GM19238 (cell line): ENCODE data around the gene PKHD1.
"Not testable (repeated sequence)": the region's sequence is repeated elsewhere in the genome, so short reads cannot be mapped to it uniquely, and the experiment has no call there.

ENCODE experiments used
- DNase-seq: peaks from one replicate; pipeline ENCODE4 v3.0.0; 2011; ENCODE audit warnings: low spot score; ENCODE audit not compliant: insufficient read length

The PKHD1 gene

DNA sequence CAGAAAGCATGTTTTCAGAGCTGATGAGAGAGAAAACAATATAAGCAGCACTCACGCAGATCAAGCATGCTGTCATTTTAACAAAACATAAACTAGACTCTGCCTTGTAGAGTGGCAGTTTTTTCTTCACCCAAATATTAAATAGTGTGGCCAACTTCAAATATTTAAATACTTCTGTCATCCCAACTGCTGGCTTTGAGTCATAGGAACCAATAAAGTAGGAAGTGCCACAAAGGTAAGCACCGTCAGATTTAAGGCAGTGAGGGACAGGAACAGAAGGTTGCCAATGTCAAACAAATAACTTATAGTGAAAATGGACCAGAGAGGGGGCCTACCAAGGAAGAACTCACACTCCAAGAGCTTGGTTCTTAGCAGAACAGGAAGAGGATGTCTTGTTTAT is 222.2 kb downstream of the PKHD1 start:
- no peak for DNase-seq

GRCh38 chr6:51857134-51857533 is 230.3 kb downstream of the PKHD1 start:
- no peak for DNase-seq

DNA sequence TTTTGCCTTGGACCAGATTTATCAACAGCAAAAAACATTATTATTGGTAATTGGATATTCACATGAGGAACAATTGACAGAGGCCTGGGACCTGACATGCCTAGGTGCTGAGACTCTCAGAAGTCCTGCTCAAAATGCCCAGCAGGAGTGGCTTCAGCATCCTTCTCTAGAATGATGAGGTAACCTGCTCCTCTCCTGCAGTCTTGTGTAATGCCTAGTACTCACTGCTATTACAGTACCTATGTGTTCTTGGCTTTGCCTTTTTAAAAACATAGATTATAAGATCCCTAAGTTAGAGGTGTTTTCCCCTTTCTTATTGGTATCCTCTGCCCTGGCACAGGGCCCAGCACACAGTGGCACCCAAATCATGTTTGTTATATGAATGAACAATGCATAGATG is 230.9 kb downstream of the PKHD1 start:
- no peak for DNase-seq

- peak; percentile 23 for DNase-seq
Measured at GRCh38 chr6:51855310-51856082, 231.9 kb downstream of the PKHD1 start.

GRCh38 chr6:51854876-51855275 is 232.5 kb downstream of the PKHD1 start:
- DNase-seq, result no peak

DNA sequence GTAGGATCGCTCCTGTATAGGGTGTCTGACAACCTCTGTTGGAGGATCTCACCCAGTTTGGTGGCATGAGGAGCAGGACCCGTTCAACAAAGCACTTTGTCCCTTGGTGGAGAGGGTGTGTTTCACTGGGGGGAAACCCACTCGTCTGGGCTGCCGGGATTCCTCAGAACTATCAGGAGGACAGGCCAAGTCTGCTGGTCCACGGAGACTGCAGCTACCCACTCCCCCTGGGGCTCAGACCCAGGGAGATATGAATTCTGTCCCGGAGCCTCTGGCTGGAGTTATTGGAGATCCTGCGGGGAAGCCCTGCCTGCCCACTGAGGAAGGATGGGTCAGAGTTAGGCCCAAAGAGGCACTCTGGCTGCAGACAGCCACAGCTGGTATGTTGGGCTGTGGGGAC is 233.1 kb downstream of the PKHD1 start:
- DNase-seq, result no peak

DNA sequence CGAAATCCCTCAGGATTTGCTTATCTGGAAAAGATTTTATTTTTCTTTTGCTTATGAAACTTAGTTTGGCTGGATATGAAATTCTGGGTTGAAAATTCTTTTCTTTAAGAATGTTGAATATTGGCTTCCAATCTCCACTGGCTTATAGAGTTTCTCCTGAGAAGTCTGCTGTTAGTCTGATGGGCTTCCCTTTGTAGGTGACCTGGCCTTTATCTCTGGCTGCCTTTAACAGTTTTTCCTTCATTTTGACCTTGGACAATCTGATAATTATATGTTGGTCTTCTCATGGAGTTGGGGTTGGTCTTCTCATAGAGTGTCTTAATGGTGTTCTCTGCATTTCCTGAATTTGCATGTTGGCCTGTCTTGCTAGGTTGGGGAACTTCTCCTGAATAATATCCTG is 234.3 kb downstream of the PKHD1 start:
- not testable (repeated sequence) for DNase-seq

GRCh38 chr6:51846531-51846930 is 240.9 kb downstream of the PKHD1 start:
- no peak for DNase-seq

DNA sequence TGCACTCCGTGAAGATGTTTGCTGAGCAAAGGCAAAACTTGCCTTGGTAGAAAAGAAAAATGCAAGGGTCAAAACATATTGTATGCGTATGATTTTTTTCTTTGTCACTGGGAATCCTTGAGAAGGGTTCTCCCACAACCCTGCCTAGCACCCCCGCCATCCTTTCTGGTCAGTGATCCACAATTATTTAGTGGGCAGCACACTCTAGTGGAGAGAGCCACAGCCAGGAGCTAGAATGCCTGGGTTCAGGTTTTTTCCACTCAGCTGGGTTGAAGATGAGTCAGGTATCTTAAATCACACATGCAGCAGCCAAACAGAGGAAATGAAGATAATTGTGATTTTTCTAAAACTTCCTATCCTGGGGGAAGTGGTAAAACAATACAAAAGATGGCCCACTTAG is 243.1 kb downstream of the PKHD1 start:
- DNase-seq, result no peak

DNA sequence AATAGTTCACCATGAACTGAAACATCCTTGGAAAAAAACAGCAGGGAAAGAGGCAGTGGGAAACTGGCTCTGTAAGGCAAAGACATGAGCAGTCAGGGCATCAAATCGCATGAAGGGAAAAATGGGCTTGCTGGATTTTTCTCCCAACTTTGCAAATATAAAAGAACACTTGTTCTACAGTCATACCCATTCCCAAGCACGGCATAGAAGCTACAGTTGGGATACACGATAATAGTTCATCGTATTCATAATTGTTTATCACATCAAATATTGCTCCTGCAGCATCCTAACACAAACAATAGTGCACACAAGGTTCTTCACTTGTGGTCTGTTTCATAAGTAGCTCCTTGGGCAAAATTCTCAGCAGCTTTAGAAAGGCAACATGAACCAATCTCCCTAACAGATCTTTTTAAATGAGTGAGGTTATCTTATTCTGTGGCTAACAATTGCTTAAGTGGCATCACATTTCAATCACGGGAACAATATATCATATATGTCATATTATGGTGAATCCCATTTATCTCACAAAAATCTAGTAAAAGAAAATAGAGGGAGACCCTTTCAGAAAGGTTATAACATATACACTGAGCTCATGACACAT is 243.9 kb downstream of the PKHD1 start:
- DNase-seq, result no peak

DNA sequence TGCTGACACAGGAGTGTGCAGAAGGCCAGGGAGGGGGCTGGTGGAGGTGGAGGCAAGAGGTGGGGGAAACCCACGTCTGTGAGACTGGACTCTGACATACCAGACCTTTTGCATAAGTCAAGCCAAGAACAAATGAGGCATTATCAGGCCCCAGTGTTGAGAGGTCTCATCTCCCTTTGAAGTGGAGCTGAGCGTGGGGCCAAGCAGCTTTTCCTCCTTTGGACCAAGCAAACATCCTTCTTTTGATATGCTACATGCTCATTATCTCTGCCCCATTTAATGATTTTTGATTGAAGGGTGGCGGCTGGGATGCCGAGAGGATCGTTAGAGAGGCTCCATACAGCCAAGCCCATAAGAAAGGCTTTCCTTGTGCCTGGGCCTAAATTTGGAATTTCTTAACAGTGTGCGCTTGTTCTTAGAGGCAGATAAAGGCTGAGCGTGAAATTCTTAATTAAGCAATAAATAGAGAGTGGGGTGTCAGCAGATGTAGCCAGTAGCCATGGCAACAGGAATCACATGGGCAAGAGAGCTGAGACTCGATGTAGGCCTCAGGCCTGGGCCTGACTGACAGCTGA is 244.5 kb downstream of the PKHD1 start:
- DNase-seq, result no peak

DNA sequence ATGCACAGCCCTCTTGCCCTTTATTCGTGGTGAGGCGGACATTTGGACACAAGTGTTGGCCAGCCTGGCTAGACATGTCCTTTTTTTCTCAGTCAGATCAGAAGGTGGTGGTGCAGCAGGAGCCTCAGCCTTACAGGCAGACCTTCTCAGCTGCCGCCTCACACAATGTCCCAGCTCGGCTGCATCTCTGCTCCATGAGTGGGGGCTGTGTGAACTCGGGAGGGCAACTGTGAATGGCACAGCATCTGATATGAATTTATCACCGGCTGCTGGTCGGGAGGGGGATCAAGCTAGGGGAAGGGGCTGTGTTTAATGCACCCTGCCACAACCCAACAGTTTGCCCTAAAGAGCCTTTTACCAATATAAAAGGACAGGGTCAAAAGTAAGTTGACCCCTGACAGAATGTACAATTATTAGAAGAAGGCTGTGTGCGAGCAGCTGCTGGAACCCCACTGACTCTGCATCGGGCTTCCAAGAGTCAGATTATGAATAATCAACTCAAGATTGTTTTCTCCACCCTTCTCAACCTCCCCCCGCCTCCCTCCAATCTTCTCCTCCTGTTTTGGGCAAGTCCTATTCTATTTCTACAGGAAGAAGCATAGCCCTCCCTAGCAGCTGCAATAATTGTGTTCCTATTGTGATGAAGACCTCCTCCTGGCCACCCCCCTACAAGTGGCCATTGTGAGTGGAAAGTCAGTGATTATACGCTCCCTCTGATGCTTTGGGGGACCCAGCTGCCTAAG is 245.2 kb downstream of the PKHD1 start:
- DNase-seq, result no peak

DNA sequence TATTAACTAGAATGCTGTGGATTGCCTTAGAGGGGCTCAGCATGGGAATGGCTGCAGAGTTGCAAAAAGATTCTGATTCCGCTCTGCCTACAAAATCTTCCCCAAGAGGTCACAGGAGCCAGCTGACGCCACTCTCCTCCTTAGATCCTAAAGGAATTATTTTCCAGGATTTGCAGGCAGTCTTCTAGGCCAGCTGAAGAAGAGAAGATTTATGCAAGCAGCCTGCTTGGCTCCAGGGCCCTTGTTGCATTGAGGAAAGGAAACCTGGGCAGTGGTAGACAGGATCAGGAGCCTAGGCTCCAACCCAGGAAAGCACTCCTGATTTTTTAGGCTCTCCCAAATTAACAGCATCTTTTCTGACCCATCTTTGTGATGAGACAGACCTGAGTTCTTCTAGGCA is 245.8 kb downstream of the PKHD1 start:
- DNase-seq, result no peak

GRCh38 chr6:51839726-51840374 is 247.6 kb downstream of the PKHD1 start:
- no peak for DNase-seq

DNA sequence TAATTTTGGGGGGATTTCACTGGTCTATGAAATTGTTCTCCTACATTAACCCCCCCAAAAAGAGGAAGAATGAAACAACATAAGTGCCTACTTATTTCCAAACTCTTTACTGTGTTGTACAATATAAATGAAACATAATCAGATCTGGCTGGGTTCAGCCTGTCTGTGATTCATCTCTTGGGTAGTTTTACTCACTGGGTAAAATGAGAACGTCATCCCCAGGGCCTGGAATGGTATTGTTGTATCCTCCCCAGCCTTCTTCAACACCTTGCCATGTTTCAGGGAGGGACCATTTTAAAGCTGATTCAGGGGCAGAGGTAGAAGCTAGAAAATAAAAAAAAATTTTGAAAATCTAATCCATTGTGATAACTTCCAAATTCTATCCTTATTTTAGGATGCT is 256.7 kb downstream of the PKHD1 start:
- DNase-seq, result no peak

GRCh38 chr6:51827580-51827979 is 259.8 kb downstream of the PKHD1 start:
- no peak for DNase-seq

DNA sequence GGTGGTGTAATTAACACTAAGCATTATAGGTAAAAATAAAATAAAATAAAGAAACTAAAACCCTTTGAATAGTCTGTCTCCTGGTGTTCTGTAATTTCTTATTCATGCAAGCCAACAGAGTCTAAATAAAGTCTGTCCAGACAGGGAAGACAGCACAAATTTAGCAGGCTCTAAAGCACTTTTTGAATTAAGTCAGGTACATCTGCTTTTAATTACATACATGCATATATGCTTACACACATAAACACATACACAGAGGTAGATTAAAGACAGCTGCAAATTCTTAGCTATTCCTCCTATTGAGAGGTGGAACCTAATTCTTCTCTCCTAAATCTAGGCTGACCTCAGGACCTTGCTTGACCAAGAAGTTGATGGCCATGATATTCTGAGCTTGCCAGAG is 262.5 kb downstream of the PKHD1 start:
- DNase-seq, result no peak

GRCh38 chr6:51820555-51820954 is 266.9 kb downstream of the PKHD1 start:
- DNase-seq, result no peak

DNA sequence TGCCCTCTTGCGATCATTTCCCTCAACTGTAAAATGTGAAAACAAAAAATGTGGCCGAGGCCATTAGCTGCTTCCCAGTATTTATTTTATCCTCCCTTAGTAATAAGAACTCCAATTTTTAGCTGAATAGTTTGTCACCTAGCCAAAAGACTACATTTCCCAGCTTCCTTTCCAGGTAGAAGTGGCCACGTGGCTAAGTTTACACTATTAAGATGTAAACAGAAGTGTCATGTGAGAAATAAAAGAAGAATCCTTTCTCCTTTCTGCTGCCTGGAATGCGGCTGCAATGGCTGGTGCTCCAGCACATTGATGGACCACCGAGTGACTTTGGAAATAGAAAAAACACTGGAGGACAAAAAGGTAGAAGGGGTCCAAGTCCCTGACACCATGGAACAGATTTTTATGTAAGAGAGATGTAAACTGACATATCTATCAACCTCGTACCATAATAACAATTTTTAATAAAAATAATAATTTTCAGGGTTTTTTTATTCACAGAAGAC is 268.8 kb downstream of the PKHD1 start:
- no peak for DNase-seq

DNA sequence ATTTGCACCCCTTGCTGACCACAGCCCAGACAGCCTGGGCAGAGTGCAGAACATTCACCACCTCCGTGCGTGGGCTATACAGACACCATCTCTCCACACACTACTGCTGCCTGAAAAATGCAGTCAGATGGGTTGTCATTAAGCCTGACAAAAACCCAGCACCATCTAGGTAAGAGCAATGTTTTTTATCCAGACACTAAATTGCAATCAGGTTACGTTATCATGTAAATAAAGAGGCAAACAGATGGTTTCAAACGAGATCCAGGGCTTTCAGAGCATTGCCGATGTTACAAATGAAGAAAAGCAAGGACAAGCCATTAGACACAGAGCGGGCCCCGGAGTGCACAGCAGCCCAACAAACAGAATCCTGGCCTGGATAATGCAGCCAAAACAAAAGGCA is 269.6 kb downstream of the PKHD1 start:
- DNase-seq, result no peak

DNA sequence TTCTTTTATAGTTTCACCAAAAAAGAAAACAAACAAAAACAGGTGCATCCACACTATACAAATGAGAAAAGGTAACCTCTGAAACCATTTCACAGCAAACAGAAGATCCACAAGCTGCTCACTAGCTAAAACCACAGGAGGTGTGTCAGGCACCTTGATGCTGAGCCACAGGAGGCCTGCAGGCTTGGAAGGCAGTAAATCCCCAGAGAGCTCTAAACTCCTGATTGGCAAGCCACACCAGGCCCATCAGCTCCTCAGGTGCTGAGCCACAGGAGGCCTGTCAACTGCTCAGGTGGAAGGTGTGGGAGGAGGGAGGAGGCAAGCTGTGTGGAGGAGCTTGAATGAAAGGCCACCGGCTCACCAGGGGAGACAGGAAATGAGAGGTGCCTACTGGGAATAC is 273.0 kb downstream of the PKHD1 start:
- DNase-seq, result no peak

- DNase-seq, result no peak
Measured at GRCh38 chr6:51813904-51814303, 273.5 kb downstream of the PKHD1 start.
